ENCODE measurements around the gene BRMS1.

DNA sequence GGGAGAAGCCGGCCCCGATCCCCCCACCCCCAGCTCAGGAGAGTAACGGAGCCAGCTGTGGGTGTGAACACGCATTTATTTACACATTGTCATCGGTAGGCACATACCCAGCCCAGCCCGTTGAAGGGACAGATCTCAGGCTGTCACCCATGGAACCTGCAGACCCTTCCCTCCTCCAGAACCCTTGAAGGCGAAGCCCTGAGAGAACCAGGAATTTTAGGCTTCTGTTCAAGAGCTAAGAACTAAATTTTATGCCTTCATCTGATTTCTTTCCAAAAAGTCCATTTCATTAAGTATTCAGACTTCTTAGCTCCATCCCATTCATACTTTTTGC is 379 bp upstream of the BRMS1 start:
- TF ChIP-seq, protein P1, sequence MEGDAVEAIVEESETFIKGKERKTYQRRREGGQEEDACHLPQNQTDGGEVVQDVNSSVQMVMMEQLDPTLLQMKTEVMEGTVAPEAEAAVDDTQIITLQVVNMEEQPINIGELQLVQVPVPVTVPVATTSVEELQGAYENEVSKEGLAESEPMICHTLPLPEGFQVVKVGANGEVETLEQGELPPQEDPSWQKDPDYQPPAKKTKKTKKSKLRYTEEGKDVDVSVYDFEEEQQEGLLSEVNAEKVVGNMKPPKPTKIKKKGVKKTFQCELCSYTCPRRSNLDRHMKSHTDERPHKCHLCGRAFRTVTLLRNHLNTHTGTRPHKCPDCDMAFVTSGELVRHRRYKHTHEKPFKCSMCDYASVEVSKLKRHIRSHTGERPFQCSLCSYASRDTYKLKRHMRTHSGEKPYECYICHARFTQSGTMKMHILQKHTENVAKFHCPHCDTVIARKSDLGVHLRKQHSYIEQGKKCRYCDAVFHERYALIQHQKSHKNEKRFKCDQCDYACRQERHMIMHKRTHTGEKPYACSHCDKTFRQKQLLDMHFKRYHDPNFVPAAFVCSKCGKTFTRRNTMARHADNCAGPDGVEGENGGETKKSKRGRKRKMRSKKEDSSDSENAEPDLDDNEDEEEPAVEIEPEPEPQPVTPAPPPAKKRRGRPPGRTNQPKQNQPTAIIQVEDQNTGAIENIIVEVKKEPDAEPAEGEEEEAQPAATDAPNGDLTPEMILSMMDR (IDR thresholded peaks at IDR 0.05; ENCODE audit: low read length): no peak
- TF ChIP-seq EZH2 (IDR thresholded peaks at IDR 0.05; ENCODE audit: borderline replicate concordance, low read length): no peak
